Measurements from ENCODE around the gene PSME3.
"Not testable (repeated sequence)": the region's sequence is repeated elsewhere in the genome, so short reads cannot be mapped to it uniquely, and the experiment has no call there.

PSME3 gene

GRCh38 chr17:42873315-42873714, 40.1 kb downstream of the PSME3 start:
- CTCF ChIA-PET, result no interaction called here
- no peaks in the 10 kb centered on the region for H3K4me1 ChIP-seq (ENCODE audit: control insufficient read depth, insufficient read depth, low read length)

GRCh38 chr17:42873932-42874695, 40.9 kb downstream of the PSME3 start:
- H3K4me3 ChIP-seq (ENCODE audit: low read depth, low read length); H3K27ac ChIP-seq (ENCODE audit: extremely low read depth, low read depth, low read length); H3K9me3 ChIP-seq (ENCODE audit: control insufficient read depth, insufficient read depth, low read depth, low read length); POLR2A ChIA-PET; H3K36me3 ChIP-seq (ENCODE audit: control insufficient read depth in 2 of 2, insufficient read depth in 1 of 2, low read length in 2 of 2); CTCF ChIA-PET; H3K4me1 ChIP-seq (ENCODE audit: control insufficient read depth, insufficient read depth, low read length): not testable (repeated sequence)

More at GRCh38 chr17:42873315-42873714, 40.1 kb downstream of the PSME3 start:
- POLR2A ChIA-PET, result no interaction called here
- Histone ChIP-seq H3K4me3 (ENCODE audit: low read depth, low read length) (no peak overlapping the region), H3K27ac (ENCODE audit: extremely low read depth, low read depth, low read length) (no peak overlapping the region), H3K9me3 (ENCODE audit: control insufficient read depth, insufficient read depth, low read depth, low read length) (no peaks in the 10 kb centered on the region; the same call in 1 of the 2 replicates), H3K36me3 (ENCODE audit: control insufficient read depth in 2 of 2, insufficient read depth in 1 of 2, low read length in 2 of 2) (no peaks in the 10 kb centered on the region)
- no peak for TF ChIP-seq ZNF513 (tag by site-specific recombination; IDR thresholded peaks at IDR 0.05)
- TF ChIP-seq ZBTB6 (tag by site-specific recombination; IDR thresholded peaks at IDR 0.05), result no peak
- no peak for TF ChIP-seq ZNF776 (tag by site-specific recombination; IDR thresholded peaks at IDR 0.05; ENCODE audit: borderline replicate concordance)
- TF ChIP-seq ZNF707 (tag by site-specific recombination; IDR thresholded peaks at IDR 0.05), result no peak
- TF ChIP-seq ZNF23 (tag by site-specific recombination; IDR thresholded peaks at IDR 0.05; ENCODE audit: borderline replicate concordance), result no peak
- TF ChIP-seq ZNF549 (tag by site-specific recombination; IDR thresholded peaks at IDR 0.05), result no peak
- TF ChIP-seq ZXDB (tag by site-specific recombination; IDR thresholded peaks at IDR 0.05), result no peak
- TF ChIP-seq ZNF362 (tag by site-specific recombination; IDR thresholded peaks at IDR 0.05), result no peak
- no peak for TF ChIP-seq ZNF433 (tag by site-specific recombination; IDR thresholded peaks at IDR 0.05; ENCODE audit: low read depth)
- no peak for TF ChIP-seq ZNF664 (tag by site-specific recombination; IDR thresholded peaks at IDR 0.05)
- no peak for TF ChIP-seq ZNF791 (tag by site-specific recombination; IDR thresholded peaks at IDR 0.05)
- no peak for TF ChIP-seq ZNF704 (tag by site-specific recombination; IDR thresholded peaks at IDR 0.05)
- no peak for TF ChIP-seq ZNF510 (tag by site-specific recombination; IDR thresholded peaks at IDR 0.05; ENCODE audit: insufficient replicate concordance)
- no peak for TF ChIP-seq IKZF3 (tag by site-specific recombination; IDR thresholded peaks at IDR 0.05)
- TF ChIP-seq MEIS1 (CRISPR knock-in tag; IDR thresholded peaks at IDR 0.05; ENCODE audit: borderline replicate concordance), result no peak
- no peak for TF ChIP-seq ZNF561 (tag by site-specific recombination; IDR thresholded peaks at IDR 0.05; ENCODE audit: borderline replicate concordance)
- no peak for TF ChIP-seq ZNF2 (tag by site-specific recombination; IDR thresholded peaks at IDR 0.05)
- TF ChIP-seq ZFP41 (tag by site-specific recombination; IDR thresholded peaks at IDR 0.05; ENCODE audit: borderline replicate concordance), result no peak
- no peak for TF ChIP-seq ZBTB20 (tag by site-specific recombination; IDR thresholded peaks at IDR 0.05)
- no peak for TF ChIP-seq AEBP2 (tag by site-specific recombination; IDR thresholded peaks at IDR 0.05; ENCODE audit: borderline replicate concordance)
